Measurements from ENCODE around the gene TBCD. TPM values are rescaled to one million over a fixed set of nuclear protein-coding genes. Genes with fewer than 3 reads are reported as not detected.

The TBCD gene
- total RNA-seq, 1 donor: 49.3 TPM

DNA sequence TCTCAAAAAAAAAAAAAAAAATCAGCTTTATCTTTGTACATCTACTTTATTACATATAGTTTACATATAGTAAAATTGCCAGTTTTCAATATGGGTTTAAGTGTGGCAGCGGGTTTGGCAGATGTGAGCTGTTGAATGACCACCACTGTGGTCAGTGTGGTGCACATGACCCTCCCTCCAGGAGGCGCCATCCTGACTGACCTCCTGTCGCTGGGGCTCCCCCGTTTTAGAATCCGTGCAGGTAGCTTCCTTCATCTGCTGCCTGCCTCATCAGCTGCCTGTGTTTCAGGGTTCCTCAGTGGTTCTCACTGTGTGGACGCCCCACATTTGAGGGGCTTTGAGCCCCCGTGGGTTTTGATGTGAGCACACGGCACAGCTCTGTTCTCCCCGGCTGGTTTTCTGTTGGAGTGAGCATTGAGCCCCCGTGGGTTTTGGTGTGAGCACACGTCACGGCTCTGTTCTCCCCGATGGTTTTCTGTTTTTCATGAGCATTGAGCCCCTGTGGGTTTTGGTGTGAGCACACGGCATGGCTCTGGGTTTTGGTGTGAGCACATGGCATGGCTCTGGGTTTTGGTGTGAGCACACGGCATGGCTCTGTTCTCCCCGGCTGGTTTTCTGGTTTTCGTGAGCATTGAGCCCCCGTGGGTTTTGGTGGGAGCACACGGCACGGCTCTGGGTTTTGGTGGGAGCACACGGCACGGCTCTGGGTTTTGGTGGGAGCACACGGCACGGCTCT lies 145.8 kb downstream of the TBCD start:
- DNase-seq (ENCODE audit: low read depth in 2 of 3, low spot score in 2 of 3): no peak

- no peak for DNase-seq (ENCODE audit: low read depth in 2 of 3, low spot score in 2 of 3)
These were observed 147.2 kb downstream of the TBCD start for GRCh38 chr17:82898976-82899514.

- DNase-seq (ENCODE audit: low read depth in 2 of 3, low spot score in 2 of 3): no peak
These were observed 148.1 kb downstream of the TBCD start for GRCh38 chr17:82899941-82900340.

GRCh38 chr17:82900741-82901140 lies 148.9 kb downstream of the TBCD start:
- DNase-seq (ENCODE audit: low read depth in 2 of 3, low spot score in 2 of 3): no peak

DNA sequence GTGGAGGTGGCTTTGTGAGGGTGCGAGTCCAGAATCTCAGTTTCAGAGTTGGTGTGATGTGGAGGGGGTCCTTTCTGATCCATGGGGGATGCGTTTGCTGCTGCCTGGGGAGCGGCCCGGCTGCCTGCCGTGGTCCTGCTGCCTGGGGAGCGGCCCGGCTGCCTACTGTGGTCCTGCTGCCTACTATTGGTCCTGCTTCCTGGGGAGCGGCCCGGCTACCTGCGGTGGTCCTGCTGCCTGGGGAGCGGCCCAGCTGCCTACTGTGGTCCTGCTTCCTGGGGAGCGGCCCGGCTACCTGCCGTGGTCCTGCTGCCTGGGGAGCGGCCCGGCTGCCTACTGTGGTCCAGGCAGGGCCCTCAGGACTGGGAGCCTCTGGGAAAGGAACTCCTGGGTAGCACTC lies 149.5 kb downstream of the TBCD start:
- DNase-seq (ENCODE audit: low read depth in 2 of 3, low spot score in 2 of 3): no peak

- DNase-seq (ENCODE audit: low read depth in 2 of 3, low spot score in 2 of 3): no peak
These were observed 150.0 kb downstream of the TBCD start for GRCh38 chr17:82901856-82902255.

- no peak for DNase-seq (ENCODE audit: low read depth in 2 of 3, low spot score in 2 of 3)
These were observed 151.4 kb downstream of the TBCD start for GRCh38 chr17:82902972-82903874.

- no peak for DNase-seq (ENCODE audit: low read depth in 2 of 3, low spot score in 2 of 3)
These were observed 153.3 kb downstream of the TBCD start for GRCh38 chr17:82905130-82905529.

DNA sequence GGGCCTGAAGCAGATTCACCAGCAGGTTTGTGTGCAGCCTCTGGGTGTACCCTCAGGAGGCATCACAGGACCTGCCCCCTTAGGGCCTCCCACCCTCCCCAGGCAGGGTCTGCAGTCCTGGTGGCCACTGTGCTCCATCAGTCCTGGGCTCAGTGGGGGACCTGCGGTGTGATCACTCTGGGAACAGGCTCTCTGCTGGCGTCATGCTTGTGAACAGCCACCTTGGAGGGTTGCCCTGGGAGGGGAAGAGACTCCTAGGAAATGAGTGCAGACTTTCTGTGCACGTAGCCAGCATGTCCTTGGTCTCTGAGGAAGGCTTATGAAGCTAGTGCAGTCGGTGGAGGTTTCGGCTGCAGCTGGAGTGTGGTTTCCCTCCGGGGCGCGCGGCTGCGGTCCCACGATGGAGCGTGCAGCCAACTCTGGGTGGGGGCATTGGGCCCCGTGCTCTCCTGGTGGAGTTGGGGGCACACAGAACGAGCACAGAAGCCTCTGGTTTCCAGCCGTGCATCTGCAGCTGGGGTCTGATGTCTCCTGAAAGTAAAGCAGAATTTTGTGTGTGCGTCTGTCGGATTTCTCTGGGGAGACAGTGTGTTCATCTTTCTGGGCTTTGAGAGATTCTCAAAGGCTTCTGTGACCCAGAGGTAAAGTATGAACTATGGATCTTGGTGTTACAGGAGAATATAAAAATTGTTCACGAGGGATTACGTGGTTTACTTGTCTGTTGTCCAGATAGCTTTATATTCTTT lies 156.1 kb downstream of the TBCD start:
- no peak for DNase-seq (ENCODE audit: low read depth in 2 of 3, low spot score in 2 of 3)

DNA sequence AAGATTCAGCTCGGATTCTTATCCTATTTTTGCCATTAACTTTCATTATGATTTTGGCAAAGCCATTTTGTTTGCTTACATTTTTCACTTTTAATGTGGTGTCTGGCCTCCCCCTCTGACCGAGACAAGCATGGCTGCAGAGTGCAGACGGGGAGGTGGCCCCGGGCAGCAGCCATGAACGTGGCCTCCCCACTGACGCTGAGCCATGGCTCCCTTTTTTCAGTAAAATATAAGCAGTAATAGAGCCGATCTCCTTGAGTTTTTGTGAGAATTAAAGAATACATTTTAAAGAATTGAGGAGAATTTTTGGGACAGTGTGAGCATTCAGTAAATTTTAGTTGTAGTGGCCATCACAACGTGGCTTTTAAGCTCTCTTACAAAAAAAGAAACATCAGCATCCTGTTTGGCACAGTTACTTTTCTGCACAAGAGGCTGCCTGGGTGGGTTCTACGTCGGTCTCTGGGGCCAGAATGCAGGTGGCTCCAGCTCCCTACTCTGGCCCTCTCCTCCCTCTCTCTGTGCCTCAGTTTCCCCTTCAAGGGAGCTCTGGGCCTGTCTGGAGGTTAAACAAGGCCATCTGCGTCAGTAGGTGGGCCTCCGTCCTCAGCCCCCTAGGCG lies 156.8 kb downstream of the TBCD start:
- no peak for DNase-seq (ENCODE audit: low read depth in 2 of 3, low spot score in 2 of 3)

GRCh38 chr17:82909322-82909904 lies 157.5 kb downstream of the TBCD start:
- DNase-seq (ENCODE audit: low read depth in 2 of 3, low spot score in 2 of 3): no peak

DNA sequence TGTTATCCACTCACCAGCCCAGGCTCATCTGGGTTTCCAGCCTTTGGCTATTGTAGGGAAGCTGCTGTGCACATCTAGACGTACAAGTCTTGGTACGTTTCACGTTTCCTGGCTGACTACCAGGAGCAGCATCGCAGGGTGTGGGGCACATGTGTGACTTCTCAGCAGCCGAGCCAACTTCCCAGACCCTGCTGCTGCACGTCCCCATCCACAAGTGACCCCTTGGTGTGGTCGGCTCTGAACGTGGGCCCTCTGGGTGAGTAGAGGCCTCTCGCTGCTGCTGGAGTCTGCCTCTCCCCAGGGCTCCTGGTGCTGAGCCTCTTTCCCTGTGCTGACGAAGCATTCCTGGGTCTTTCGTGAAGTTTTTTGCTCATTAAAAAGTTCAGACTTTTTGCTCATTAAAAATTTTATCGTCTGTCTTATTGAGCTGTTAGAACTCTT lies 158.2 kb downstream of the TBCD start:
- DNase-seq (ENCODE audit: low read depth in 2 of 3, low spot score in 2 of 3): no peak

DNA sequence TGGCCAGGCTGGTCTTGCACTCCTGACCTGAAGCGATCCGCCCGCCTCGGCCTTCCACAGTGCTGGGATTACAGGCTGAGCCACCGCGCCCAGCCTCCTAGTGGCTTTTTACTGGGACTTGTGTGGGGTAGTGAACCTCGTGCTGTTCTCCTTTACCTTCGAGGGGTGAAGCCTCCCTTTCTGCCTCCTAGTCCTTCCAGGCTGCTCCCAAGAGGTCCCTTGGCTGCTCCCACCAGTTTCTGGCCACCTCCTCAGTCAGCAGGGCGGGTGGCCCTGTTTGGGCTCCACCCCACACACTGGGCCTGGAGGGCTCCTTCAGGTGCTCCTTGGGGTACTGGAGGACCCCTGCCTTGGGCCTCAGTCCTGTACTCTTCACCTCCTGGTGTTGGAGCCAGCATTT lies 158.9 kb downstream of the TBCD start:
- DNase-seq (ENCODE audit: low read depth in 2 of 3, low spot score in 2 of 3): no peak

GRCh38 chr17:82911822-82912221 lies 160.0 kb downstream of the TBCD start:
- peak in 2 of 3 donors; percentile 24 to 65 for DNase-seq (ENCODE audit: low read depth in 2 of 3, low spot score in 2 of 3)

DNA sequence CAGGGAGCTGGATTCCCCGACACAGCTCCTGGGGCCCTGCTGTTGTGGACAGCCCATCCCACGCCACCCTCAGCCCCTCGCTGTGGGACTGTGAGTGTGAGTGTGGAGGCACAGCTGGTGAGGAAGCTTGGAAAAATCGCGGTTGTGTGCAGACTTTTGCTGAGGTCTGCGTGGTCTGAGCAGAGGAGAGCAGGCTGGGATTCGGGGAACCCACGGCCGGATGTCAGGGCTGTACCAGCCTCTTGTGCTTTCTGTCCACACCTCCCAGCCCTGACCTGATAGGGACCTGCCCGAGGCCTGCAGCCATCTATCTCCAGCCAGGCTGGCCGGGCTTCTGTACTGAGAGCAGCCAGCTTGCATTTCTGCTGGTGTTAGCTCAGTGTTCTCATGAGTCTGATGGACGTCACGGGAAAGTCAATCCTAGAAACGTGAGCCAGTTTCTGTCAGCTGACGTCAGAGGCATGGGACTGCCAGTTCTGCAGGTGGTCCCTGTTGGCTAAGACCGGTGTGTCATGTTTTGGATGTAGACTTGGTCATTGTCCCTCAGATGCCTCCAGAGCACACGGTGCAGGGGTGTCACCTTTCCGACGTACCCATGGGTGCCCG lies 160.7 kb downstream of the TBCD start:
- DNase-seq (ENCODE audit: low read depth in 2 of 3, low spot score in 2 of 3): no peak

DNA sequence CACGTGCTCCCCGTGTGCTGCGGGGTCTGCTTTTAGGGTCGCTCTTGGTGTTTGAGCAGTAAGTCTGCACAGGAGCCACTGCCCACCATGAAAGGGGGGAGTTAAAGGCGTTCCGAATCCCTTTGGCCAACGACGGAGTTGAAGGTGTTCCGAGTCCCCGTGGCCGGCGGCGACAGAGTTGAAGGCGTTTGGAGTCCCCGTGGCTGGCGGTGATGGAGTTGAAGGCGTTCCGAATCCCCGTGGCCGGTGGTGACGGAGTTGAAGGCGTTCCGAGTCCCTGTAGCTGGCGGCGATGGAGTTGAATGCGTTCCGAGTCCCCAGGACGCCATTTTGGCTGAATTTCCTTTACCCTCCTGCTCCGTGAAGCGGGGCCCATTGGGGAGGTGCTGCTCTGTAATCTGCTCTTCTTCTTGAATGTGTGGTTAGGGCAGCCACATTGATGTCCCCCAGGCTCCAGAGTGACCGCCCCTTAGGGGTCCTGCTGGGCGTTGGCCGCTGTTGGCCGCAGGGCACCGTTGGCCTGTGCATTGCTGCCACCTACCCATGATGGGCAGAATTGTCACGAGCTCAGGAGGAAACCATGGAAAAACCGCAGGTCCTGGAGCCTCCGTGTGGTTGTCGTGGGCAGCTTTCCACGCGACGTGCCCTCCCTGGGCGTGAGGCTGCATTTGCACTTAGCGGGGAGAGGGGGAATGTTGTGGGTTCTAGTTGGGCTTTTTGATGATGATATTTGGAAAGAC lies 161.6 kb downstream of the TBCD start:
- no peak for DNase-seq (ENCODE audit: low read depth in 2 of 3, low spot score in 2 of 3)

DNA sequence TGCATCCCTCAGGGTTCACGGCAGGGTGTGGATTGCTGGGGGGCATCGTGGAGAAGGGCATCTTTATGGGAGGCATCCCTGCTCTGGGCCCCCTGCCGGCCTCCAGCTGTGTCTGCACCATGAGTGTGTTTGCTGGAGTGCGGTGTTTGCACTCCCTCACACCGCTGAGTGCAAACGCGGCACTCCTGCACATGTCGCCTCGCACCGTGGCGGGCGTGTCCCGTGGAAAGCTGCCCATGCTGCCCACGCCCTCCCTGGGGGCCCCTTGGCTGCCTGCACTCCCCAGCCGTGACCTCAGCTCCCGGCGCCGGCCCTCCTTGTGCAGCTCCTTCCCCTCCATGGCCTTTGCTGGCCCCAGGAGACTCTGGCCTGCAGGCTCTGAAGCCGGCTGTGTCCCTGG lies 162.5 kb downstream of the TBCD start:
- no peak for DNase-seq (ENCODE audit: low read depth in 2 of 3, low spot score in 2 of 3)

DNA sequence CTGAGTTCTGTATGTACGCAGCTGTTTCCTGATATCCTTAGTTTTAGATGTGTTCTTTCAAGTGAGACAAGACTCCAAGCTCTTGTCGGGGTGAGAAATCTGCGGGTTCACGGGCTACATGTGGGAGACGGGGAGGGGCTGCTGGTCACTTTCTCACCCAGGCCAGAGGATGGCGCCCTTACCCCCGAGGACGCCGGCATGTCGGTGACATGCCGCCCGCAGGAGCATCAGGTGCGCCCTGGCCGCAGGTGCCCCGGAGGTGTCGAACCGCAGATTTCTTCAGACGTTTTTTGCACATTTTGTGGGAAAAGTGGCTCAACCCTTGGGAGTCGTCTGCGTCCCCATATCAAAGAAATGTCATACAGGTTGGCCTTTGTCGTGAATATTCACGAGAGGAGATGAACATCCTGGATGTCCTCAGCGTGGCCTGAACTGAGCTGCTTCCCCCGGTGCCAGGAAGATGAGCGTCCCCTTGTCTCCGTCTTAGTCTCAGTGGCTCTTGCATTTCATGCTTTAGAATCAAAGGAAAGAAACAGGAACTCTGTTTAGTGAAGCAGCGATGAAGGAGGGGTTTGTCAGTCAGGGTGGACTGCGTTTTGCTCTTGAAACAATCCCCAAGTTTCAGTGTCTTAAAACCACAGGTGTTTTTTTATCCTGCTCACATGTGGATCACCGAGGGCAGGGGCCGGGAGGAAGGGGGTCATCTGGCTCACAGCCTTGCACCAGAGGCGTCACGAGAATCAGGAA lies 163.3 kb downstream of the TBCD start:
- DNase-seq (ENCODE audit: low read depth in 2 of 3, low spot score in 2 of 3): no peak

DNA sequence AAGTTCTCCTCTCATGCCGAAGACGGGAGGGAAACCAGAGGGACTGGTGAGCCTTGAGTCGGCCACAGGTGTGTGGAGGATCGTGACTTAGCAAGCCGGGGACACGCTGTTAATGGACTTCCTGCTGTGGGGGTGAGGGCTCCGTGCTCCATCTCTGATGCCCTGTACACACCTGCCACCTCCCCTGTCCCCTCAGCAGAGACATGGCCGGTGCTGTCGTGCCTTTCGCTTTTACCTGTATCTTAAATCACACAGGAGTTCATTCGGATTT lies 163.8 kb downstream of the TBCD start:
- no peak for DNase-seq (ENCODE audit: low read depth in 2 of 3, low spot score in 2 of 3)
